ENCODE measurements around the gene KDM6B. TPM values are rescaled to one million over a fixed set of nuclear protein-coding genes. Genes with fewer than 3 reads are reported as not detected.
"Not testable (repeated sequence)": the region's sequence is repeated elsewhere in the genome, so short reads cannot be mapped to it uniquely, and the experiment has no call there.

Gene KDM6B, protein sequence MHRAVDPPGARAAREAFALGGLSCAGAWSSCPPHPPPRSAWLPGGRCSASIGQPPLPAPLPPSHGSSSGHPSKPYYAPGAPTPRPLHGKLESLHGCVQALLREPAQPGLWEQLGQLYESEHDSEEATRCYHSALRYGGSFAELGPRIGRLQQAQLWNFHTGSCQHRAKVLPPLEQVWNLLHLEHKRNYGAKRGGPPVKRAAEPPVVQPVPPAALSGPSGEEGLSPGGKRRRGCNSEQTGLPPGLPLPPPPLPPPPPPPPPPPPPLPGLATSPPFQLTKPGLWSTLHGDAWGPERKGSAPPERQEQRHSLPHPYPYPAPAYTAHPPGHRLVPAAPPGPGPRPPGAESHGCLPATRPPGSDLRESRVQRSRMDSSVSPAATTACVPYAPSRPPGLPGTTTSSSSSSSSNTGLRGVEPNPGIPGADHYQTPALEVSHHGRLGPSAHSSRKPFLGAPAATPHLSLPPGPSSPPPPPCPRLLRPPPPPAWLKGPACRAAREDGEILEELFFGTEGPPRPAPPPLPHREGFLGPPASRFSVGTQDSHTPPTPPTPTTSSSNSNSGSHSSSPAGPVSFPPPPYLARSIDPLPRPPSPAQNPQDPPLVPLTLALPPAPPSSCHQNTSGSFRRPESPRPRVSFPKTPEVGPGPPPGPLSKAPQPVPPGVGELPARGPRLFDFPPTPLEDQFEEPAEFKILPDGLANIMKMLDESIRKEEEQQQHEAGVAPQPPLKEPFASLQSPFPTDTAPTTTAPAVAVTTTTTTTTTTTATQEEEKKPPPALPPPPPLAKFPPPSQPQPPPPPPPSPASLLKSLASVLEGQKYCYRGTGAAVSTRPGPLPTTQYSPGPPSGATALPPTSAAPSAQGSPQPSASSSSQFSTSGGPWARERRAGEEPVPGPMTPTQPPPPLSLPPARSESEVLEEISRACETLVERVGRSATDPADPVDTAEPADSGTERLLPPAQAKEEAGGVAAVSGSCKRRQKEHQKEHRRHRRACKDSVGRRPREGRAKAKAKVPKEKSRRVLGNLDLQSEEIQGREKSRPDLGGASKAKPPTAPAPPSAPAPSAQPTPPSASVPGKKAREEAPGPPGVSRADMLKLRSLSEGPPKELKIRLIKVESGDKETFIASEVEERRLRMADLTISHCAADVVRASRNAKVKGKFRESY (N-terminal part only)
- 10 to 100 TPM; 14.6 to 35.4 (median 26.1) TPM for polyA plus RNA-seq (ENCODE audit: insufficient read length in 4 of 4)

DNA sequence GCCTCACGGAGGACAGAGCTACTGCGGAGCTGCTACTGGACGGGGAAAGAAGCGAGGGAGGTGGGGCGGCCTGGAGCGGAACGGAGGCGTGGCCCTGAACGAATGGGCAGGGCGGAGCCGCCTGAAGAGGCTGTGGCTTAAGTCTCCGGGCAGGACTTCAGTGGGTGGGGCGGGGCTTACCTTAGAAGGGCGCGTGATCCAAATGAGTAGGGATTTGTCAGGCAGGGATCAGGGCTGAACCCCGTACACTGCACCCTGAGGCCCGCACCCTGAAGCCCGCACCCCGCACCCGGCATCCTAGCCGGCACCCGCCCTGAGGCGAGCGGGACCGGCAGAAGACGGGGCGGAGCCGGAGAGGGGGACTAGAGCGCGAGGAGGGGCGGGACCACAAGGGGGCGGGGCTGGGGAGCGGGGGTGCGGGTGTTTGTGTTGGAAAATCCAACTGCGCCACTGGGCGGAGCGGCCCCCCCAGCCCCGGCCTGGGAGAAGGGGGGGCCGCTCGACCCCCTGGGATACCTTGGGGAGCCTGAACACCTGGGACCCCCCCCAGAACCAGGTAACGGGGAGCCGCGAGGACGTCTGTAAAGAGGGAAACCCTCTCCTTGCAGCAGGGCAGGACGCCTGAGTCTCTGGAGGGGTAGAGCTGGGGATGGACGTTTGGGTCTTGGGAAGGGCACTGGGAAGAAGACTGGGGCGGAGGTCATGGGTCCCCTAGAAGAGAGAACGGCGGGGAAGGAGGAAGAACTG lies at the start of gene KDM6B:
Gene KDM6B, plus strand, starts transcription at position 423 of the 747 bp plus-strand sequence. CDS start 11,338 bp downstream, outside the sequence.
- peak in 3 of 4 donors; percentile 69 to 89 (median 82) for DNase-seq (ENCODE audit: low read depth in 4 of 4, low spot score in 2 of 4)

DNA sequence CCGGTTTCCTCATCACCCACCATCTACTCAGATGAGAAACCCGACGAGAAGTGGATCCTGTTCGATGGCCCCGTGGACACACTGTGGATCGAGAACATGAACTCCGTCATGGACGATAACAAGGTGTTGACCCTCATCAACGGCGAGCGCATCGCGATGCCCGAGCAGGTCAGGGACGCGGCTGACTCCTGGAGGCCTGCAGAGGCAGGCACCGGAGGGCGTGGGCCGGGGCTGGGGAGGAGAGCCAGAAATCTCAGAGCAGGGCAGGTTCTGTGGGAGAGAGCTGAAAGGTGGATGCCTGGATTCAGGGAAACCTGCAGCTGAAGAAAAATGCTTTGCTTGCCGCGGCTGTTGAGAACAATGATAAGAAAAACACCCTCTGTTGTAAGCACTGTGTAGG lies 47.2 kb upstream of the KDM6B start:
- no peak for DNase-seq (ENCODE audit: low read depth in 4 of 4, low spot score in 2 of 4)

DNA sequence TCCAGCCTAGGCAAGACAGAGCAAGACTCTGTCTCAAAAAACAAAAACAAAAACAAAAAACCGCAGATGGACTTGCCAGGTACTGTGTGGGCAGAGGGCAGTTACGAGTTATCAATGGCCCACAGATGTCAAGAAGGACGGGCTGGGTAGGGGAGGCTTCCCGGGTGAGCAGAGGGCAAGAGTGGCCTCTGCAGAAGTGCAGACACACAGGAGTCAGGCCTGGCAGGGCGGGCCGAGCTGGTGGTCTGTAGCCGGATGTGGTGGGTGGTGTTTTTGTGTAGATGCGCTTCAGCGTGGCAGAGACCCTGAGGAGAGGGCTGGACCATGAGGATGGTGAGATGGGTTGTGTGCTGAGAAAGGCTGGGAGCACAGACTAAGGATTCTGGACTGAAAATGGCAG lies 44.9 kb upstream of the KDM6B start:
- no peak for DNase-seq (ENCODE audit: low read depth in 4 of 4, low spot score in 2 of 4)

DNA sequence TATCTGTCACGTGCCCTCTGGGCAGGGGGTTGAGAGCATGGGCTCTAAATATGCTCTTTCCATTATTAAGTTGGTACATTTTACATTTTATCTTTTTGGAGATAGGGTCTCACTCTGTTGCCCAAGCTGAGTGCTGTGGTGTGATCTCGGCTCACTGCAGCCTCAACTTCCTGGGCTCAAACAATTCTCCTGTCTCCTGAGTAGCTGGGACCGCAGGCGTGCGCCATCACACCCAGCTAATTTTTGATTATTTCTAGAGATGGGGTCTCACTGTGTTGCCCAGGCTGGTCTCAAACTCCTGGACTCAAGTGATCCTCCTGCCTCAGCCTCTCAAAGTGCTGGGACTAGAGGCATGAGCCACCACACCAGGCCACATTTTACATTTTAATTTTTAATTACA lies 43.9 kb upstream of the KDM6B start:
- no peak for DNase-seq (ENCODE audit: low read depth in 4 of 4, low spot score in 2 of 4)

GRCh38 chr17:7792611-7793010 lies 41.4 kb upstream of the KDM6B start:
- no peak for DNase-seq (ENCODE audit: low read depth in 4 of 4, low spot score in 2 of 4)

DNA sequence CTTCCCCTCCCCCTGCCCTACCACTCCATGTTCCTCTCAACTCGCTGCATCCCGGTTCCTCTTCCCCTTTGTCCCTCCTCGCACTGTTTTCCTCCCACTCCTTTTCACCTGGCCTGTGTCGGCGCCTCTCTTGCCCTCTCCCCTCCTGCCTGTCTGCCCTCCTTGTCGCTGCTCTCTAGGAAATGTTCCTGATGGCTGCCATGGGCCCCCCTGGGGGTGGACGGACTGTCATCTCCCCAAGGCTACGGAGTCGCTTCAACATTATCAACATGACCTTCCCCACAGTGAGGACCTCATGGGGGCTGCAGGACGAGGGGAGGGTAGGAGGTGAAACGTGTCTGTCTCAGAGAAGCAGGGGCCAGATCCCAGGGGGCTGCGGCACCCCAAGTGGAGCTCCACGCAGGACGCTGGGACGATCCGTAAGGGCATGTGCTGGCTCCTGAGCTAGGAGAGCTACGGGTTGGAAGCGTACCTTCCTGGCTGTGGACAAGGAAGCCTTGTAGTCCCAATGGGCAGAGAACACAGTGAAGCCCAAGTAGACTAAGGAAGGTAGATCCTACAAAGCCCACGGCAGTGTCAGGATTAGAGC lies 39.8 kb upstream of the KDM6B start:
- DNase-seq (ENCODE audit: low read depth in 4 of 4, low spot score in 2 of 4): no peak

- no peak for DNase-seq (ENCODE audit: low read depth in 4 of 4, low spot score in 2 of 4)
These were observed 36.0 kb upstream of the KDM6B start for GRCh38 chr17:7797976-7798375.

DNA sequence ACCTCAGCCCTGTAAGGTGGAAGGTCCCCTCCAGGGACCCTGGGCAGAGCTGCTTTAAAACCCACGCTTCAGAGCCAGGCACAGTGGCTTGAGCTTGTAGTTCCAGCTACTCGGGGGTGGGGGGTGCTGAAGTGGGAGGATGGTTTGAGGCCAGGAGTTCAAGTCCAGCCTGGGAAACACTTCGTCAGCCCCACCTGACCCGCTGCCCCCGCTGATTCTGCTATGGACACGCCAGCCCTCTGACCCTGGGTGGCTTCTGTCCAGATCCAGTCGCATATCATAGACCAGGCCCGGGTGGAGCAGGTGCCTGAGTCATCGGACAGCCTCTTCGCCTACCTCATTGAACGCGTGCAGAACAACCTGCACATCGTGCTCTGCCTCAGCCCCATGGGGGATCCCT lies 35.2 kb upstream of the KDM6B start:
- DNase-seq (ENCODE audit: low read depth in 4 of 4, low spot score in 2 of 4): no peak

DNA sequence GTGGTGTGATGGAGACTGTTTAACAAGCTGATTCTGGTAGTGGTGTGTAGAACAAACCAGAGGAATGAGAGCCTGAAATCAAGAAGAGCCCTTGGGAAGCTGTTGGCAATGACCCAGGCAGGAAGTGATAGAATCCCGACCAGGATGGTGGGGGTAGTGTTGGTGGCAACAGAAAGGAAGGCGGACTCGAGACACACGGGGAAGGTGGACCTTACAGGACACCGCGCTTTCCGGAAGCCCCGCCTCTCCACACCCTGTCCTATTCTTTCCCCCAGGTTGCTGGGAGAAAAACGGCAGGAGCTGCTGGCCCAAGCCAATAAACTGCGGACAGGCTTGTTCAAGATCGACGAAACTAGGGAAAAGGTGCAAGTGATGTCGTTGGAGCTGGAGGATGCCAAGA lies 30.0 kb upstream of the KDM6B start:
- DNase-seq (ENCODE audit: low read depth in 4 of 4, low spot score in 2 of 4): no peak

- DNase-seq (ENCODE audit: low read depth in 4 of 4, low spot score in 2 of 4): no peak
These were observed 27.4 kb upstream of the KDM6B start for GRCh38 chr17:7806587-7806986.

- no peak for DNase-seq (ENCODE audit: low read depth in 4 of 4, low spot score in 2 of 4)
These were observed 26.8 kb upstream of the KDM6B start for GRCh38 chr17:7807206-7807605.

GRCh38 chr17:7809086-7809790 lies 24.8 kb upstream of the KDM6B start:
- no peak for DNase-seq (ENCODE audit: low read depth in 4 of 4, low spot score in 2 of 4)

DNA sequence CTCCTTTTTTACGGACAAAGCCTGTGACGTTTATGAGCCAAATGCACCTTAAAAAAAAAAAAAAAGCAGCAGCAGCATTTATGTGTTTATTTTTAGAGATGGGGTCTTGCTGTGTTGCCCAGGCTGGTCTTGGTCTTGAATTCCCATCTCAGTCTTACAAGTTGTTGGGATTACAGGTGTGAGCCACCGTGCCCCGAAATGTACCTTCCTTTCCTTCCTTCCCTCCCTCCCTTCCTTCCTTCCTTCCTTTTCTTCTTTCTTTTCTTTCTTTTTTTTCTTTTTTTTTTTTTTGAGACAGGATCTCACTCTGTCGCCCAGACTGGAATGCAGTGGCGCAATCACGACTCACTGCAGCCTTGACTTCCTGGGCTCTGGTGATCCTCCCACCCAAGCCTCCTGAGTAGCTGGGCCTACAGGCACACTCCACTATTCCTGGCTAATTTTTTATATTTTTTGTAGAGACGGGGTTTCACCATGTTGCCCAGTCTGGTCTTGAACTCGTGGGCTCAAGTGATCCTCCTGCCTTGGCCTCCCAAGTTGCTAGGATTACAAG lies 24.1 kb upstream of the KDM6B start:
- DNase-seq (ENCODE audit: low read depth in 4 of 4, low spot score in 2 of 4): not testable (repeated sequence)

GRCh38 chr17:7811251-7811650 lies 22.8 kb upstream of the KDM6B start:
- no peak for DNase-seq (ENCODE audit: low read depth in 4 of 4, low spot score in 2 of 4)

DNA sequence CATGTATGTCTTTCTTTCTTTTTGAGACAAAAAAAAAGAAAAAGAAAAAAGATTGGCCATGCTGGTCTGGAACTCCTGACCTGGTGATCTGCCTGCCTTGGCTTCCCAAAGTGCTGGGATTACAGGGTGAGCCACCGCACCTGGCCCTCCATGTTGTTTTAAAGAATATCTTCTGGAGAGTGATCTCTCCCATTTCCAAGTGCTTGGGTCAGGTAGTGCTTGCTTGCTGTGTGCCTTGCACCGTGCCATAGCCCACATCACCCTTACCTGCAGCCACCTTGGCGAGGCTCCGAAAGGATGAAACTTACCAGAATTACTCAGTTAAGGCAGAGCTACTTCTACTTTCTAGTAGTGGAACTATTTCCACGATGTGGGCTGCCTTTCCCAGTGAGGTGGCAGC lies 19.0 kb upstream of the KDM6B start:
- DNase-seq (ENCODE audit: low read depth in 4 of 4, low spot score in 2 of 4): no peak

DNA sequence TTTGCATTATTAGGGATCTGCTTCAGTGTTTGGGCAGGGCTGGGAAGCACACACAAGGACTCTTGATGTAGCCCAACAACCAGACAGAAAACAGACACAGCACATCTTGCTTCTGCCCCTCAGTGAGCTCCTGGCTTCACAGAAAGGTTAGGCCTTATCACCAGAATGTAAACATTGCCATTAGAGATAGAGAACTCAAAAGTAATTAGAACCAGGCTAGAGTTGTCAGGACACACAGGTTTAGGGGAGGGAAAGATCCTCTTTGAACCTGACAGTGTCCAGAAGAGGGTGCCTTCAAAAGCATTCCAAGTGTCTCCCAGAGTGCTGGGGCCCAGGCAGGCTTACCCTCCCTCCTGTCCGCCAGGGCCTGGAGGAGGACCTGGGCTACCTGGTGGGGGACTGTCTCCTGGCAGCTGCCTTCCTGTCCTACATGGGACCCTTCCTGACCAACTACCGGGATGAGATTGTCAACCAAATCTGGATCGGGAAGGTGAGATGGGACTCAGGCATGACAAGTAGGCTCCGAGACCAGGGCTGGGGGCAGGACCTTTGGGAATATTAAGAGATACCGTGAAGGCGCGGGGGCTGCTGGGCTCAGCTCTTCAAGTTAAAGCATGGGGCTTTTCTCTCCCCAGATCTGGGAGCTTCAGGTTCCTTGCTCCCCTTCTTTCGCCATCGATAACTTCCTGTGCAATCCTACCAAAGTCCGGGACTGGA lies 16.9 kb upstream of the KDM6B start:
- no peak for DNase-seq (ENCODE audit: low read depth in 4 of 4, low spot score in 2 of 4)

- no peak for DNase-seq (ENCODE audit: low read depth in 4 of 4, low spot score in 2 of 4)
These were observed 16.4 kb upstream of the KDM6B start for GRCh38 chr17:7817643-7817964.

GRCh38 chr17:7818026-7818425 lies 16.0 kb upstream of the KDM6B start:
- no peak for DNase-seq (ENCODE audit: low read depth in 4 of 4, low spot score in 2 of 4)

Measured in left renal cortex interstitium (tissue), 4 donors.